Islet precursor cell (in vitro differentiated cells): ENCODE data around the gene RGS14.

Source experiments
- DNase-seq: peaks from one replicate; pipeline ENCODE4 v3.0.0-alpha.2; 2018

The RGS14 gene

DNA sequence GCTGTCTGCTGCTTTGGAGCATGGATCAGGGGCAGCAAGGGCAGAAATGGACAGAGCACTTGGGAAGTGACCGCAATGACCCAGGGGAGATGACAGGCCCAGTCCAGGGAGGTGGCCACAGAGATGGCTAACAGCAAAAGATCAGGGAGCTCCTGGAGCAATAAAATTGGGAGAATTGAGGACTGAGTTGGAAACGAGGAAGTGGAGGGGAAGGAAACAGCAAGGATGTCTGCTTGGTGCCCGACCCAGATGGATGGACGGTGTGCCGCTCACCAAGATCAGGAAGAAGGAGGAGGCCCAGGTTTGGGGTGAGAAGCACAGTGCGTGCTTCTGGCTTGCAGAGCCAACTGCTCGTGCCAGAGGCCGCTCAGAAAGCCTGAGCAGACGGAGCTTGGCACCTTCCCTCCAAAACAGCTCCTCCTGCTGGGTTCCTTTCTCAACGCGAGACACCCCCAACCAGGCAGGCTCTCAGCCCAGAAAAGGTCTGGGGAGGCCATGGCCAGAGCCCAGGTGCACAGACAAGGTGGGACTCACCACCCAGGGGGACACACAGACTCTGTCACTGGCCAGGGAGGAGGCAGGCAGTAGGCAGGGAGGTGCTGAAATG is 24.8 kb downstream of the RGS14 start:
- no peak for DNase-seq

DNA sequence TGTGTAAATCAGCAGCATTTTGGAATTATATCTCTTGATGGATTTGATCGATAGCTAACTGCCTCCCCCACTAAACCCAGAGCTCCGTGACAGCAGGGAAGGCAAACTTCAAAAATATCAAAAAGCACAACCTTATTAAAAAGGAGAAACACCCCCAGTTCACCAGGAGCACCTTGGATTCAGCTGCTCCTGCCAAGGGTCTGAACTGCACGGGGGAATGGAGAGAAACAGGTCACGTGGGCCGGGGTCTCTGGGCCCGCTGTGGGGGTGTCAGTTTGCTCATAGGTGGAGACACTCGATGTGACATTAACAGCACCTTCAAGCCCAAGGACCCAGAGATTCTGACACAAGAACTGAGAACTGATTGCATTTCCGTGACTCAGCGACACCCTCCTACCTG is 25.5 kb downstream of the RGS14 start:
- DNase-seq = no peak

DNA sequence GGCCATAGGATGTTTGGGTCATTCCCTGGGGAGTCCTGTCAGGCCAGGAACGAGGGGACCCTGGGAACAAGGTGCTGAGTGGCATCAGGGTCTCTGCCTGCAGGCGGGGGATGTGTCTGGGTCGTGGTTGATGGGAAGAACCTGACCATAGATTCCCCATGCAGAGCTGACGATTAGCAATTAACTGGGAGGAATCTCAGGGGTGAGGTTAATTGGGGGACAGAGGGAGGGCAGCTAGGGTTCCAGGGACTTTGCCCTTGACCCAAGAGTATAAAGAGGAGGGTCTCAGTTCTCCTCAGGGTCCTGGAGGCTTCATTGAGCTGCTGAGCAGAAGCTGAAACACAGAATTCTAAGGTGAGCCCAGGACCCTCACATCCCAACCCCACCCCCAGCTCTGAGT is 26.4 kb downstream of the RGS14 start, which contains the start of gene SLC34A1:
Gene SLC34A1 (plus strand): TSS at position 301 of the 400 bp plus-strand sequence. CDS start 1,308 bp downstream, outside the sequence.
- no peak for DNase-seq

DNA sequence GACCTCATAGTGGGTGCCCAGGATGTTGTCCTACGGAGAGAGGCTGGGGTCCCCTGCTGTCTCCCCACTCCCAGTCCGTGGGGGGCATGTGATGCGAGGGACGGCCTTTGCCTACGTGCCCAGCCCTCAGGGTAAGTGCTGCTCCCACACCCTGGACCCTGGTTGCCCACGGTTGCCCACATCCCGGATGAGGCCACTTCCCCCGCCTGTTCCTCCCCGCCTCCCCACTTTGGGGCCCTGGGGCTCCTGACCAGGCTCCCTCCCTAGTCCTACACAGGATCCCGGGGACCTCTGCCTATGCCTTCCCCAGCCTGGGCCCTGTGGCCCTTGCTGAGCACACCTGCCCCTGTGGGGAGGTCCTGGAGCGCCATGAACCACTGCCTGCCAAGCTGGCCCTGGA is 28.0 kb downstream of the RGS14 start:
- no peak for DNase-seq

DNA sequence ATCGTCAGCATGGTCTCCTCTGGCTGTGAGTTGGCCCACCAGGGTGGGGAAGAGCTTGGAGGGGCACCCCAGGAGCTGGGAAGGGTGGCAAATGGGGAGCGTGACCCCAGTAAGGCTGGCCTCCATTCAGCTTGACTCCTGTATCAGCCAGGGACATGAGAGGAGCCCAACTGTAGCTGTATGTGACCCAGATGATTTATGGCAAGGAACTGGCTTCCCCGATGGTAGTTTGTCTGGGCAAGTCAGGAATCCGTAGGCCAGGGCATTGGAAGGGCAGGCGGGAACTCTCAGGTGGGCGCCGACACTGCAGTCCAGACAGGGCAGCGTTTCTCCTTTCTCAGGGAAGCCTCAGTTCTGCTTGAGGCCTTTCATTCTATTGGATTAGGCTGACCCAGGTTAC is 28.8 kb downstream of the RGS14 start:
- no peak for DNase-seq

DNA sequence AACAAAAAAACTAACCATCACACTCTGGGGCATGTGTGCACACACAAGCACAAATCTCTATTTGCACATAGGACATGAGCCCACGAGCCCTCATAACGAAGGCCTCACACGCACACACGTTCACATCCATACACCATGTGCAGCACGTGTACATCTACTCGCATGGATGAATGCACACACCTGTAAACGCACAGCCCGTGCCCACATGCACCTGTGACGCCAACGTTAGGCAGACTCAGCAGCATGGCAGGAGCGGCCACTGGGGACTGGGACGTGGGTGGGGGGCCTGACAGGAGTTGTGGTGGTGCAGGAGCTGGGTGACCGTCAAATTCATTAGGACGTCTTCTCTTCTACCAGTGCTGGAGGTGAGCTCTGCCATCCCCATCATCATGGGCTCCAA is 29.7 kb downstream of the RGS14 start:
- DNase-seq = no peak

DNA sequence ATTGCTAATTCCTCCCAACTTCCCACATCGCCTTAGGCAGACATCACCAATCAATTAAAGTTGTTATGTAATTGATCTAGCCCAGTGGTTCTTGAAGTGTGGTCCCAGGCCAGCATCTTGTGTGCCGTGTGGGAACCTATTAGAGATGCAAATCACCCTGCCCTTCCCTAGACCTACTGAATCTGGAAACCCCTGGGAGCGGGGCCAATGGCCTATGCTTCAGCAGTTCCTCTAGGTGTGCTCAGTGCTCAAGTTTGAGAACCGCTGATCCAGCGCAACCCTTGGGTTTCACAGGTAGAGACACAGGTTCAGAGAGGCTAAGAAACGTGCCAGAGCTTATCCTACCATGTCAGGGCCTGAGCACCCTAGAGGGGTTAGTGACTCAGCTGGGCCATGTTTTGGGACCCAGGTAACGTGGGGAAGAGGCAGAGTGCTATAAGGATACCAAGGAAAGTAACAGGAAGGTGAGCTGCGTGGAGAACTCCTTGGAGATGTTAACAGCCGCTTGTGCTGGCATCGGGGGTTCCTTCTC is 30.9 kb downstream of the RGS14 start:
- DNase-seq = no peak

DNA sequence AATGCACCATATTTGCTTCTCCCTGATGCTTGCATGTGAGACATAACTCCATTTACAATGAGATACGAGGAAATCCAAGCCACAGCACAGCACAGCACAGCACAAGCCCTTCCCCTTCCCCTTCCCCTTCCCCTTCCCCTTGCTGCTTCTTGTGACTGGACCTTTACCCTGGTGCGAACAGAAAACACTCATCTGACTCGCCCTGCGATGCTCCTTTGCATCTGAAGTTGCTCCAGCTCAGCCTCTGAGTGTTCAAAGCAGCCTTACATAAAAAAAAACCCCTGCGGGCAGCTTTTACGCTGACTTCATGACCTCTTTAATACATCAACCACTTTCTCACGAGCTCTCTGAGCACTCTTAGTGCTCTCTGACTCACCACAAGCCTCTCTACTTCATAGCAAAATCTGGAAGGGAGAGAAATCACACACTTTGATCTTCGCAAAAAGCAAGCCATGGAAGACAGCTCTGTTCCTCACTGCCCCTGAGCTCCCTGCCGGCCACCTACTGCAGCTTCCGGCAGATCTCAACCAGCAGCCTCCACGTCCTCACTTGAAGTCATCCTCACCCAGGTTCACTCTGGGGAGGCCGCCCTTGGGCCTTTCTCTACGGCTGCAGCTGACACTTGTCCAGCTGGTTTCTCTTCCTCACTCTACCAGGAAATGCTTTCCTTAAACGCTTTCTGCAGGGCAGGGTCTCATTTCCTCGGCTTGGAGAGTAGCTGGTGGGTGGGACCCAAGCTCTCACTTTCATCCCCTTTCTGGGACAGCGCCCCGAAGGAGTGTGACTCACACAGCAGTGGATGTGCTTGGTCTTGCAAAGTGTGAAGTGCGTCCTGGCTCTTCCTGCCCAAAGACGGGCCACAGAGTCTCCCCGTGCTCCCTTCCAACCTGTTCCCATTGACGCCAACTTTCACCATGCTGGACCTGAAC is 31.8 kb downstream of the RGS14 start:
- peak; percentile 93 for DNase-seq

DNA sequence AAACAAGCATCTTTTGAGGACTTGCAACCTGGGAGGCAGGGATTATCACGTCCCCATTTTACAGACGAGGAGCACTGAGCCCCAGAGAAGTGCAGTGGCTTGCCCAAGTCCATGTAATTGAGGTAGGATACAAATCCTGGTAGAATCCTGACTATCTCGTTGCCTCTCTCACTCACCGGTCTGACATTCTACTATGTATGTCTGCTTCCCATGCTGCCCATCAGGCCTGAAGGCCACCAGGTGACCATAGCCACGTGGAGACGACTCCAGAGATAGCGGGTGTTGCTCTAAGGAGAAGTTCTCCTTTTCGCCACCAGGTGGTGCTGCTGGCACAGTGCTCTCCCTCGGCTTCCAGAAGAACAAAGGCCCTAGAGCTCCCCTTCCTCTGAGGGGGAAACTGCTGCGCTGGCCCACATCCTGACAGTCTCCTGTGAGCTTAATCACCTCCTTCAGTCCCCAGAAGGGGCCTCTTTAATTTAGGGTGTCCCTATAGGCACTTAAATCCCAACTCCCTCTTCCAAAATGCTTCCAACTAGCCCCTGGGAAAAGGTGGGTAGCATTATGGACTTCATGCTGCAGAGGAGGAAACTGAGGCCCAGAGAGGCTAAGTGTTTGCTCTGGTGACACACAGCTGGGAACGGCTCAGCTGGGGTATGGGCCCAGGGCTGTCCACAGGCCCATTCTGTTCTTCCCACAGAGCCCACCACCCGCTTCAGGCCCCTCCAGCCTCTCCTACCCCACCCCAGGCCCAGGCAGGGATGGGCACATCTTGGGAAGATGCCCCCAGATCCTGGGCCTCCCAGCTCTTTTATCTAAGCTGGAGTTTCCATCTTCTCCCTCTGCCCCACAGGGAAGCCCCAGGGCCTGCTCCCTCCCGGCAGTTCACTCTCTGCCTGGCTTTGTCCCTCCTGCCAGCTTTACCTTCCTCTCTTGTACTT is 32.9 kb downstream of the RGS14 start:
- DNase-seq = peak; percentile 92

DNA sequence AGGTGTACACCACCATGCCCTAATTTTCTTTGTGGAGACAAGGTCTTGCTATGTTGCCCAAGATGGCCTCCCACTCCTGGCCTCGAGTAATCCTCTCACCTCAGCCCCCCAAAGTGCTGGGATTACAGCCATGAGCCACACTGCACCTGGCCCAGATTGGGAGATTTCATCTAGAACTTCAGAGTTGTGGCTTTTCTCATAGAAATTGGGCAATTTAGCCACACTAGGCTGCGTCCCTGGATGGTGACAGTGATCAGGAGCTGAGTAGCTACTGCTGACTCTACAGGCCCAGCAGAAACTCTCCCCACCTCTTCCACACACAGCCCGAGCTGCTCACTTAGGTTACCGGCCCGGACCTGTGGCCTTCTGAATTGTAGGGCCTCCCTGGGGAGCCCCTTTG is 35.0 kb downstream of the RGS14 start:
- DNase-seq = no peak

DNA sequence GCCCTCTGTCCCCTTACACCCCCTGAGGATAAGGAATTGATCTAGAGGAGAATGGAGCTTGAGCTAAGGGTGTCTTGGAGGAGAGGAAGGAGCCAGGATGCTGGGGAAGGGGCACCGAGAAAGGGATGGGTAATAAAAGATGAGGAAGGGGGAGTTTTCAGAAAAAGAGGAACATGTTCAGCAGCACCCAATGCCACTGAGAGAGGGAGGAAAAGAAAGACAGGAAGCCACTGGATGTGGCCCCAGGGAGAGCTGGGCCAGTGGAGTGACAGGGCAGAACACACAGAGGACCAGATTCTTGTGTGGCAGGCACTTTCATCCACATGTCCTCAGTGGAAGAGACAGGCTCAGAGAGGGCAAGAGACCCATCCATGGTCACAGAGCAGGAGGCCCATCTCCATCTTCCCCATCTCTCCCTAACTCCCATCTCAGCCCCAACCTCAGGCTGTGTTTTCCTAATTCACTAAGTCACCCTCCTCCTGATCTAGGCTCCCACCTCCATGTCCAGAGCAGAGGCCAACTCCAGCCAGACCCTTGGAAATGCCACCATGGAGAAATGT is 35.6 kb downstream of the RGS14 start:
- DNase-seq = no peak

DNA sequence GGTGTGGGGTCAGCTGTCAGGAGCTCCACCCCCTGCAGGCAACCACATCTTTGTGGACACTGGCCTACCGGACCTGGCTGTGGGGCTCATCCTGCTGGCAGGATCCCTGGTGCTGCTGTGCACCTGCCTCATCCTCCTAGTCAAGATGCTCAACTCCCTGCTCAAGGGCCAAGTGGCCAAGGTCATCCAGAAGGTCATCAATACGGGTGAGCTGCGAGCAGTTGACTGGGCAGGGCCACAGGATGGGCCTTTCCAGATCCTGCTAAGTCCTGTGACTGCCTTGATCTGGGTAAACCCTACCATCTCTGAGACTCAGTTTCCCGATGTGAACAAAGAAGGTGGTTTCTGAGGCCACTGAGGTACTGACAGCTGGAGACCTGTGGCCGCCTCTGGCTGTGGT is 36.3 kb downstream of the RGS14 start:
- DNase-seq = no peak

DNA sequence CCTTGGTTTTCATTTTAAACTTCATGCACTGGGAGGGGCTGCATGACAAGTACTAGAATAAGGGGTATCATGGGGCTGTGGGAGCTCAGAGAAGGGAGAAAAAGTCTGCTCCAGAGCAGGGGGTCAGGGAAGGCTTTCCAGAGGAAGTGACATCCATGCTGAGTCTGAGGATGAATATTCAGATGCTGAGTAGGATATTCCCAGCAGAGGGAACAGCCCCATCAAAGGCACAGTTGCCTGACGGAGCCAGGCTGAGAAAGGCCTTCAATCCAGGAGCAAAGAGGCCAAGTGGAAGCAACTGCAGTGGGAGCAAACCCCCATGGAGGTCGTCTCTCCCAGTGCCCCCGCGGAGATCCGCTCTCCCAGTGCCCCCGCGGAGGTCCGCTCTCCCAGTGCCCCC is 38.4 kb downstream of the RGS14 start:
- DNase-seq = no peak

DNA sequence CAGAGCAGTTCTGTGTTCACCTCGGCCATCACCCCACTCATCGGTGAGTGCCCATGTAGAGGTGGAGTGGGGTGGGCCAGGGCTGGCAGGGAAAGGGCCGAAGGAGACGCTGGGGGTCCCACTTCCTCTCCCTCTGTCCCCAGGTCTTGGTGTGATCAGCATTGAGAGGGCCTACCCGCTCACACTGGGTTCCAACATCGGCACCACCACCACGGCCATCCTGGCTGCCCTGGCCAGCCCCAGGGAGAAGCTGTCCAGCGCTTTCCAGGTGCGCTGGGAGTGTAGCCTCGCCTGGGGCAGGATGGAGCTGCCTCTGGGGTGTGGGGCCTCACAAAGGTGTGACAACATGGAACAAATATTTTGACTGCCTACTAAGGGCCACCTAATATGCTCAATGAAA is 39.1 kb downstream of the RGS14 start:
- DNase-seq = no peak

DNA sequence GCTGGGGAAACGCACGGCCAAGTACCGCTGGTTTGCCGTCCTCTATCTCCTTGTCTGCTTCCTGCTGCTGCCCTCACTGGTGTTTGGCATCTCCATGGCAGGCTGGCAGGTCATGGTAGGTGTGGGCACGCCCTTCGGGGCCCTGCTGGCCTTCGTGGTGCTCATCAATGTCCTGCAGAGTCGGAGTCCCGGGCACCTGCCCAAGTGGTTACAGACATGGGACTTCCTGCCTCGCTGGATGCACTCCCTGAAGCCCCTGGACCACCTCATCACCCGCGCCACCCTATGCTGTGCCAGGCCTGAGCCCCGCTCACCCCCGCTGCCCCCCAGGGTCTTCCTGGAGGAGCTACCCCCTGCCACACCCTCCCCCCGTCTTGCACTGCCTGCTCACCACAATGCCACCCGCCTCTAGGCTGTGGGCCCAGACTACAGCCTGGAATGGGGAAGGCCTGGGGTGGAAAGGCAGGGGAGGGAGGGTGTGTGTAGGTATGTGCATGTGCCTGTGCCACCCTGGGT is 40.2 kb downstream of the RGS14 start:
- DNase-seq = no peak

DNA sequence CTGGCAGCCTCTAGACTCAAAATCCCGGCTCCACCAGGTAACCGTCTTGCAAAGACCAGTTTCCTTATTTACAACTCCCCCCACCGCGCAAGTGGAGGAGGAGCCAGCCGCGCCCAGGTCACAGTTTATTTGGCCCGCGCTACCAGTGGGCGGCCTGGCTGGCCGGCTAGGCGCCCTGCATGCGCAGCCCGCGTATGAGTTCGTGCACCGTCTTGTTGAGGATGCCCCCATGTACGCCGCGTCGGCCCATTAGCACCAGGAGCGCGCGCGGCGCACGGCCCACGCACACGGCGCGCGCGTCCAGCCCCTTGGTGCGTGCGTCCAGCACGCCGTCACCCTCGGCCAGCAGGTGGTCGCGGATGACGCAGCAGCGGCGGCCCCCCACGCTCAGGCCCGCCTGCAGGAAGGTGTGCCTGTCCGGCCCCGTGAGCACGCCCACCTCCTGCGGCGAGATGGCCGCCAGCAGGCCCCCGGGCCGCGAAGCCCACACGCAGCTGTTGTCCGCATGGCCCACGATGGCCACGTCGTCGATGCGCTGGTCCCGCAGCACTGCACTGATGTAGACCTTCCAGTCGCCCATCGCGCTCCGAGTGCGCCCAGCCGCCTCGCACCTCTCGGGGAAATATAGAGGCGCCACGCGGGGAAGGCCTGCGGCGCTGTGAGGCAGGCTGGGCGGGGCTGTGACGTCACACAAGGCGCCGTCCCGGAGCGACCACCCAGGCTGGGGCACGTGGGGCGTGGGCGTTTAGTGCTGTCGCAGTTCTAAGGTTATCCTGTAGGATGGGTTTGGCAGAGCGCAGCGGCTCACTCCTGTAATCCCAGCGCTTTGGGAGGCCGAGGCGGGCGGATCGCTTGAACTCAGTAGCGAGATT is 42.5 kb downstream of the RGS14 start, which contains the start of gene PFN3:
Gene PFN3 (minus strand): TSS at position 665 of the 872 bp plus-strand sequence. CDS start 85 bp downstream, at position 580.
- no peak for DNase-seq

DNA sequence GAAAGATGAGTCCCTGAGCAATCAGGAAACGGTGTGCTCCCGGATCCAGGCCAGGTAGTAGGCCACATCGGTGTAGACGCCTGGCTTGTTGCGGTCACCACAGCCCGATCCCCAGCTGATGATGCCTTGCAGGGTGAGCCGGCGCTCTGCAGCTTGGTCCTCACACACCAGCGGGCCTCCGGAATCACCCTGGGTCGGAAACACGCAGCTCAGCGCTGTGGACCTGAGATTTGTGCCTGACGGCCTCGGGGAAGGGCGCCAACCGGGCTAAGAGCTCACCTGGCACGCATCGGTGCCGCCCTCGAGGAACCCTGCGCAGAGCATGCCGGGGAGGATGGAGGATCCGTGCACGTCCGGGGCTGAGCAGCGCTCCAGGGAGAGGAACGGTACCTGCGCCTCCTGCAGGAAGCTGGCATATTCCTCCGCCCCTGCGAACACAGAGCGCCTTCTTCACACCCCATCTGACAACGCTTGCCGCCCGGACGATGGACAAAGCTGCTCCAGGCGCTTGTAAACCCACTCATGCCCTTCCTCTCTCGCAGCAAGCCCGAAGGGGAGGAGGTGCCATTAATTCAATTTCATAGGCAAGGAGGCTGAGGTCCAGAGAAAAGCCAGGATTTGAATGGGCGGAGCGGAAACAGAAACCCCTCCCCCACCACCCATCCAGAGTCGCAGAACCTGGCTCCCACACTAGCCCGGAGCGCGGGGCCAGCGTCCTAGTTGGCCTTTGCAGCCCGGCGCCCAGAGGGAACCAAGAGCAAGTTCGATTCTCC is 44.7 kb downstream of the RGS14 start:
- DNase-seq = peak; percentile 92

DNA sequence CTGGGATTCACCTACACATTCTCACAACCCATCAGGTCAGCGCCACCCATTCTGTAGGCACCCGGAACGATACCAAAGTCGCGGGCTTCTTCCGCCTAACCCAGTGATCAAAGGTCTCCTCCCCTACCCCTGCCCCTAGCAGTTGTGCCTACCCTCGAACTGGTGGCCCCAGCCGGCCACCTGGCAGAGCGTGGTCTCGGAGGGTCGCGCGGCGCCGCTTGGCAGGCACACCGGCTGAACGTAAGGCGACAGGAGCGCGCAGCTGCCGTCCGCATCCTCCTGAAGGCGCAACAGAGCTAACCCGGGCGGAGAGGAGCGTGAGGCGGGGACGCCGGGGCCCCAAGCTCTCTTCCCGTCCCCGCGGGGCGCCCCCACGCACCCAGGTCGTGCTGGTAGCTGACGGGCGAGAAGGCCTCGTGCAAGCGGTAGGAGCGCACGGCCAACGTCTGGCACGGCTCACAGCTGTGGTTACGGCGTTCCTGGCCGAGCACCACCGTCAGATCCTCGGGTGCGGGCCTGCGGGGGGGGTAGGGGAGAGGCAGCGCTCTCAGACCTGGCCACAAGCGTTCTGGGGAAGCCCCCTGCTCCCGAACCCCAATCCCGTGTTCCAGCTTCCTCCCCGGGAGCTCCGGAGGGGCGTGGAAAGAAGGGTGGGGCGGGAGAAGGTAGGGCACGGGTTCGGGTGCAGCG is 45.5 kb downstream of the RGS14 start:
- DNase-seq = no peak

DNA sequence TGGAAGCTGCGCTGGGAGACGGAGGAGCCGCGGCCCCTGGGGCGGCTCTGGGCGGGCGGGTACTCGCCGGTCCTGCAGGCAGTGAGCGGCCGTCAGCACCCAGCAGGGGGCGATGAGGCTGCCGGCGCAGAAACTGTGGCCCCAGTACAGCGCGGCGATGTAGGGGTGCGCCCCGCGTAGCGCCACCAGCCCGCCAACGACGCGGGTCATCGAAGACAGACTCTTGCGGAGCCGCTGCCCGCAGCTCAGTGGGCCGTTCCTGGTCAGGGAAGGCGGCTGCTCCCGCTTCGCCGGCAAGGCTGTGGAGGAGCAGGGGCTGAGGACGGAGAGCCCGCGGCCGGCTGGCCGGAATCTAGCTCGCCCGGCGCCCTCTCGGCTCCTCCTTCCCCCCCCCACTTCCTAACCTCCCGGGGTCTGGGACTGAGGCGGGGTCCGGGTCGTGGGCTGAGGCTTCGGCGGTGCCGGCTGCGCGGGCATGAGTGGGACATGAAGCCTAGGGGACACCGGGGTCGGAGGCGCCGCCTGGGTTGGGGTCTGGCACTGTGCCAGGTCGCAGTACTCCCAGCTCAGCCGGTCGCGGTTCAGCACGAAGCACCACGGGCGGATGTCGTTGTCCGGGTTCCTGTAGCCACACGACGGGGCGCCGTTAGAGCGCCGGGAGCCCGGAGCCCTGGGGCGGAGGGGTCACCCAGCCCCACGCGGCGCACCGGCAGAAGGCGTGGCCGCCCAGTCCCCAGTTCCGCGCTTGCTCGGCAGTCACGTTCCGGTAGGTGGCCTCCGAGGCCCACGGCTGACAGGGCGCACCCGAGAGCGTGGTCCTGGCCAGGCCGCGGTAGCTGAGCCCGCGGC is 46.3 kb downstream of the RGS14 start:
- DNase-seq = peak; percentile 83
